T-helper 1 cell treated with Interleukin-12 subunit alpha and Interleukin-12 subunit beta and Interleukin-4 antibody, amounts not matched to agents 30 μg/mL and 1 μg/mL, for 36 hours (primary cell): ENCODE measurements around the gene SDK1.

Source experiments
- H3K27ac Mint-ChIP-seq: one replicate; pipeline ENCODE4 v1.8.0; 2021; ENCODE audit warnings: mild to moderate bottlenecking, mixed read lengths
- H3K27me3 Mint-ChIP-seq: one replicate; pipeline ENCODE4 v1.8.0; 2021; ENCODE audit warnings: low read depth, mixed read lengths
- H3K36me3 Mint-ChIP-seq: one replicate; pipeline ENCODE4 v1.8.0; 2021; ENCODE audit warnings: low read depth, mixed read lengths
- H3K4me1 Mint-ChIP-seq: one replicate; pipeline ENCODE4 v1.8.0; 2021; ENCODE audit warnings: low read depth, mixed read lengths
- H3K4me3 Mint-ChIP-seq: one replicate; pipeline ENCODE4 v1.8.0; 2021; ENCODE audit warnings: mild to moderate bottlenecking, moderate library complexity, mixed read lengths
- H3K9me3 Mint-ChIP-seq: one replicate; pipeline ENCODE4 v1.8.0; 2021; ENCODE audit warnings: mixed read lengths

The SDK1 gene

GRCh38 chr7:4151926-4152549 lies 851.0 kb downstream of the SDK1 start:
- no peaks in the 10 kb centered on the region for H3K9me3 Mint-ChIP-seq
- no peak overlapping the region for H3K4me3 Mint-ChIP-seq
- no peaks in the 10 kb centered on the region for H3K27me3 Mint-ChIP-seq
- H3K36me3 Mint-ChIP-seq, result no peaks in the 10 kb centered on the region
- H3K4me1 Mint-ChIP-seq, result no peaks in the 10 kb centered on the region
- no peak overlapping the region for H3K27ac Mint-ChIP-seq

GRCh38 chr7:4154882-4155535 lies 854.0 kb downstream of the SDK1 start:
- H3K9me3 Mint-ChIP-seq, result no peaks in the 10 kb centered on the region
- H3K4me1 Mint-ChIP-seq, result no peaks in the 10 kb centered on the region
- no peak overlapping the region for H3K27ac Mint-ChIP-seq
- no peak overlapping the region for H3K4me3 Mint-ChIP-seq
- H3K27me3 Mint-ChIP-seq, result no peaks in the 10 kb centered on the region
- H3K36me3 Mint-ChIP-seq, result no peaks in the 10 kb centered on the region

- H3K4me3 Mint-ChIP-seq, result no peak overlapping the region
- H3K9me3 Mint-ChIP-seq, result no peaks in the 10 kb centered on the region
- no peaks in the 10 kb centered on the region for H3K36me3 Mint-ChIP-seq
- no peak overlapping the region for H3K27ac Mint-ChIP-seq
- H3K4me1 Mint-ChIP-seq, result no peaks in the 10 kb centered on the region
- H3K27me3 Mint-ChIP-seq, result no peaks in the 10 kb centered on the region
Observed at GRCh38 chr7:4156190-4156589, 855.1 kb downstream of the SDK1 start.

GRCh38 chr7:4157651-4158050 lies 856.6 kb downstream of the SDK1 start:
- Mint-ChIP-seq H3K9me3 (no peaks in the 10 kb centered on the region), H3K4me3 (no peak overlapping the region), H3K27ac (no peak overlapping the region), H3K27me3 (no peaks in the 10 kb centered on the region), H3K4me1 (no peaks in the 10 kb centered on the region), H3K36me3 (no peaks in the 10 kb centered on the region)

- H3K9me3 Mint-ChIP-seq, result no peaks in the 10 kb centered on the region
- H3K4me1 Mint-ChIP-seq, result no peaks in the 10 kb centered on the region
- no peak overlapping the region for H3K27ac Mint-ChIP-seq
- H3K4me3 Mint-ChIP-seq, result no peak overlapping the region
- H3K36me3 Mint-ChIP-seq, result no peaks in the 10 kb centered on the region
- no peaks in the 10 kb centered on the region for H3K27me3 Mint-ChIP-seq
Observed at GRCh38 chr7:4158441-4159153, 857.5 kb downstream of the SDK1 start.

- no peaks in the 10 kb centered on the region for H3K9me3 Mint-ChIP-seq
- no peaks in the 10 kb centered on the region for H3K36me3 Mint-ChIP-seq
- H3K4me1 Mint-ChIP-seq, result no peaks in the 10 kb centered on the region
- no peak overlapping the region for H3K4me3 Mint-ChIP-seq
- H3K27me3 Mint-ChIP-seq, result no peaks in the 10 kb centered on the region
- no peak overlapping the region for H3K27ac Mint-ChIP-seq
Observed at GRCh38 chr7:4159154-4159501, 858.1 kb downstream of the SDK1 start.

GRCh38 chr7:4159761-4160554 lies 858.9 kb downstream of the SDK1 start:
- Mint-ChIP-seq H3K27ac (no peak overlapping the region), H3K4me1 (no peaks in the 10 kb centered on the region), H3K4me3 (no peak overlapping the region), H3K36me3 (no peaks in the 10 kb centered on the region), H3K9me3 (no peaks in the 10 kb centered on the region), H3K27me3 (no peaks in the 10 kb centered on the region)

- Mint-ChIP-seq H3K9me3 (no peaks in the 10 kb centered on the region), H3K27ac (no peak overlapping the region), H3K4me3 (no peak overlapping the region), H3K36me3 (no peaks in the 10 kb centered on the region), H3K27me3 (no peaks in the 10 kb centered on the region), H3K4me1 (no peaks in the 10 kb centered on the region)
Observed at GRCh38 chr7:4162884-4163564, 862.0 kb downstream of the SDK1 start.

- H3K36me3 Mint-ChIP-seq, result no peaks in the 10 kb centered on the region
- H3K4me3 Mint-ChIP-seq, result no peak overlapping the region
- H3K4me1 Mint-ChIP-seq, result no peaks in the 10 kb centered on the region
- no peaks in the 10 kb centered on the region for H3K27me3 Mint-ChIP-seq
- H3K9me3 Mint-ChIP-seq, result no peaks in the 10 kb centered on the region
- no peak overlapping the region for H3K27ac Mint-ChIP-seq
Observed at GRCh38 chr7:4163565-4164203, 862.6 kb downstream of the SDK1 start.

- Mint-ChIP-seq H3K9me3 (no peaks in the 10 kb centered on the region), H3K27me3 (no peaks in the 10 kb centered on the region), H3K27ac (no peak overlapping the region)
Observed at GRCh38 chr7:4164556-4164955, 863.5 kb downstream of the SDK1 start.

GRCh38 chr7:4166340-4166739 lies 865.3 kb downstream of the SDK1 start:
- H3K36me3 Mint-ChIP-seq, result no peaks in the 10 kb centered on the region
- no peaks in the 10 kb centered on the region for H3K27me3 Mint-ChIP-seq
- H3K9me3 Mint-ChIP-seq, result no peaks in the 10 kb centered on the region
- no peak overlapping the region for H3K4me3 Mint-ChIP-seq
- H3K4me1 Mint-ChIP-seq, result no peaks in the 10 kb centered on the region
- H3K27ac Mint-ChIP-seq, result no peak overlapping the region

More at GRCh38 chr7:4164556-4164955, 863.5 kb downstream of the SDK1 start:
- no peaks in the 10 kb centered on the region for H3K4me1 Mint-ChIP-seq
- no peaks in the 10 kb centered on the region for H3K36me3 Mint-ChIP-seq
- no peak overlapping the region for H3K4me3 Mint-ChIP-seq

- H3K4me3 Mint-ChIP-seq, result no peak overlapping the region
- no peak overlapping the region for H3K27ac Mint-ChIP-seq
- H3K36me3 Mint-ChIP-seq, result no peaks in the 10 kb centered on the region
- H3K4me1 Mint-ChIP-seq, result no peaks in the 10 kb centered on the region
- no peaks in the 10 kb centered on the region for H3K9me3 Mint-ChIP-seq
- H3K27me3 Mint-ChIP-seq, result no peaks in the 10 kb centered on the region
Observed at GRCh38 chr7:4166807-4167206, 865.8 kb downstream of the SDK1 start.

- Mint-ChIP-seq H3K4me1 (no peaks in the 10 kb centered on the region), H3K9me3 (no peaks in the 10 kb centered on the region), H3K36me3 (no peaks in the 10 kb centered on the region), H3K27ac (no peak overlapping the region), H3K4me3 (no peak overlapping the region), H3K27me3 (no peaks in the 10 kb centered on the region)
Observed at GRCh38 chr7:4167385-4167910, 866.4 kb downstream of the SDK1 start.

- Mint-ChIP-seq H3K4me3 (no peak overlapping the region), H3K9me3 (no peaks in the 10 kb centered on the region), H3K4me1 (no peaks in the 10 kb centered on the region), H3K27me3 (no peaks in the 10 kb centered on the region), H3K27ac (no peak overlapping the region), H3K36me3 (no peaks in the 10 kb centered on the region)
Observed at GRCh38 chr7:4168041-4168440, 867.0 kb downstream of the SDK1 start.
